HCT116 (cell line): ENCODE measurements around the gene TENT4A. TPM values are rescaled to one million over a fixed set of nuclear protein-coding genes. Genes with fewer than 3 reads are reported as not detected.

Experiments
- ATAC-seq: fragments of 200-7000 bp; cut with Tn5 transposase; 2 replicates; pipeline ENCODE4 v1.9.1; 2020; ENCODE audit warnings: mild to moderate bottlenecking, moderate library complexity
- BruUV-seq: library from RNA; stranded (reverse); fragments of 400-500 nt; replicated peaks from 2 replicates; lab custom pipeline; 2021; lab: Mats Ljungman, UMichigan
- CTCF ChIA-PET: fragments of 300-600 bp; sonication (Branson Sonifier 250); formaldehyde crosslinking; loops from one replicate; lab custom pipeline; 2021; ENCODE audit warnings: antibody characterized with exemption; lab: Charles Lee
- POLR2A ChIA-PET: fragments of 300-600, 350-600 bp; sonication (Branson Sonifier 250); formaldehyde crosslinking; loops from one replicate; lab custom pipeline; 2021; ENCODE audit warnings: antibody characterized with exemption; lab: Charles Lee
- RAD21 ChIA-PET, 2 experiments: fragments of 300-600 bp; sonication (Branson Sonifier 250); formaldehyde crosslinking; loops; one replicate each; lab custom pipeline; 2023; ENCODE audit warnings: low total read pairs in 2 of 2; ENCODE audit not compliant: uncharacterized antibody in 2 of 2, unreplicated experiment in 2 of 2, low non-redundant PET in 1 of 2; lab: Charles Lee
- DNase-seq: peaks from one replicate; pipeline ENCODE4 v3.0.0-alpha.2; 2010; ENCODE audit warnings: low read depth, low spot score
- H2AFZ ChIP-seq: fragments of 200-600 bp; shearing (Covaris generic), sonication (generic); 2 replicates; pipeline ENCODE4 v1.6.1; 2017; ENCODE audit warnings: low read depth, mixed run types, mixed read lengths, antibody characterized with exemption, low read length; ENCODE audit not compliant: poor library complexity, severe bottlenecking
- H3K27ac ChIP-seq: 2 replicates; pipeline ENCODE4 v1.5.1; 2012; ENCODE audit warnings: low read depth, low read length
- H3K27me3 ChIP-seq: fragments of 200-600 bp; sonication (generic); 2 replicates; pipeline ENCODE4 v1.6.1; 2016; ENCODE audit warnings: mixed run types, low read length, mixed read lengths; ENCODE audit not compliant: insufficient read depth
- H3K36me3 ChIP-seq, 2 experiments: fragments of 200-500 bp in 1 of 2; fragments of 200-600 bp in 1 of 2; sonication (Bioruptor generic) in 1 of 2; sonication (generic) in 1 of 2; 2 replicates each; pipeline versions ENCODE4 v1.5.1 to v1.6.1; 2014 to 2016; ENCODE audit warnings: low read length in 2 of 2, inconsistent platforms in 1 of 2, mixed read lengths in 1 of 2, mixed run types in 1 of 2; ENCODE audit not compliant: insufficient read depth in 2 of 2, control insufficient read depth in 1 of 2
- H3K4me1 ChIP-seq, 2 experiments: fragments of 200-600 bp in 1 of 2; sonication (generic) in 1 of 2; 2 replicates each; pipeline versions ENCODE4 v1.5.1 to v1.6.1; 2012 to 2017; ENCODE audit warnings: low read length in 2 of 2, inconsistent platforms in 1 of 2, mild to moderate bottlenecking in 1 of 2, mixed read lengths in 1 of 2, mixed run types in 1 of 2, moderate library complexity in 1 of 2; ENCODE audit not compliant: insufficient read depth in 2 of 2, control insufficient read depth in 1 of 2
- H3K4me2 ChIP-seq: fragments of 200-600 bp; sonication (generic); 2 replicates; pipeline ENCODE4 v1.6.1; 2017; ENCODE audit warnings: mixed run types, low read length, mixed read lengths
- H3K4me3 ChIP-seq, 2 experiments: fragments of 200-600 bp in 1 of 2; sonication (generic) in 1 of 2; replicated peaks in 1 of 2; 2 replicates each; pipeline ENCODE4 v1.5.1; 2011 to 2016; ENCODE audit warnings: low read length in 2 of 2, control low read depth in 1 of 2, low read depth in 1 of 2, mild to moderate bottlenecking in 1 of 2, mixed read lengths in 1 of 2, mixed run types in 1 of 2
- H3K79me2 ChIP-seq: fragments of 200-600 bp; sonication (generic); 2 replicates; pipeline ENCODE4 v1.6.1; 2017; ENCODE audit warnings: mild to moderate bottlenecking, mixed run types, low read length, moderate library complexity, mixed read lengths; ENCODE audit not compliant: insufficient read depth
- H3K9ac ChIP-seq: fragments of 200-600 bp; sonication (generic); 2 replicates; pipeline ENCODE4 v1.6.1; 2016; ENCODE audit warnings: low read length, mixed read lengths
- H3K9me2 ChIP-seq: fragments of 200-600 bp; sonication (generic), shearing (Covaris generic); 2 replicates; pipeline ENCODE4 v1.6.1; 2017; ENCODE audit warnings: mixed run types, mild to moderate bottlenecking, moderate library complexity; ENCODE audit not compliant: insufficient read depth
- H3K9me3 ChIP-seq, 2 experiments: fragments of 200-500 bp in 1 of 2; fragments of 200-600 bp in 1 of 2; sonication (Bioruptor generic) in 1 of 2; sonication (generic) in 1 of 2; 2 replicates each; pipeline ENCODE4 v1.6.1; 2014 to 2017; ENCODE audit warnings: low read length in 2 of 2, mixed read lengths in 2 of 2, inconsistent platforms in 1 of 2, low read depth in 1 of 2, mild to moderate bottlenecking in 1 of 2, mixed run types in 1 of 2, moderate library complexity in 1 of 2; ENCODE audit not compliant: control insufficient read depth in 1 of 2, insufficient read depth in 1 of 2
- H4K20me1 ChIP-seq: fragments of 200-600 bp; sonication (generic), shearing (Covaris generic); 2 replicates; pipeline ENCODE4 v1.6.1; 2017; ENCODE audit warnings: mixed run types, mild to moderate bottlenecking, moderate library complexity; ENCODE audit not compliant: insufficient read depth
- ATF3 ChIP-seq: IDR thresholded peaks from 2 replicates; pipeline ENCODE4 v1.6.1; 2012
- CBX3 ChIP-seq: IDR thresholded peaks from 2 replicates; pipeline ENCODE4 v1.6.1; 2012; ENCODE audit warnings: low read depth
- CEBPB ChIP-seq: IDR thresholded peaks from 2 replicates; pipeline ENCODE4 v1.6.1; 2012; ENCODE audit warnings: low read depth
- CTCF ChIP-seq, 3 experiments: fragments of 200-600 bp in 1 of 3; sonication (generic) in 1 of 3; IDR thresholded peaks in 2 of 3; conservative IDR thresholded peaks in 1 of 3; 2 replicates each; pipeline ENCODE4 v1.5.1; 2012 to 2017; ENCODE audit warnings: low read depth in 2 of 3, low read length in 2 of 3, antibody characterized with exemption in 1 of 3, borderline replicate concordance in 1 of 3, control low read depth in 1 of 3, mild to moderate bottlenecking in 1 of 3, mixed read lengths in 1 of 3, mixed run types in 1 of 3, moderate library complexity in 1 of 3; ENCODE audit not compliant: insufficient read depth in 1 of 3
- EGR1 ChIP-seq: IDR thresholded peaks from 2 replicates; pipeline ENCODE4 v1.6.1; 2012; ENCODE audit warnings: low read depth
- ELF1 ChIP-seq: IDR thresholded peaks from 2 replicates; pipeline ENCODE4 v1.6.1; 2012; ENCODE audit warnings: low read depth, borderline replicate concordance
- EZH2 ChIP-seq: fragments of 200-600 bp; sonication (generic); IDR thresholded peaks from 2 replicates; pipeline ENCODE4 v1.6.1; 2017; ENCODE audit warnings: antibody characterized with exemption, mixed run types
- FOSL1 ChIP-seq: IDR thresholded peaks from 2 replicates; pipeline ENCODE4 v1.6.1; 2012; ENCODE audit warnings: low read depth
- POLR2A ChIP-seq: IDR thresholded peaks from 2 replicates; pipeline ENCODE4 v1.7.0; 2011; ENCODE audit warnings: borderline replicate concordance; ENCODE audit not compliant: insufficient read depth, insufficient read length; ENCODE audit errors: extremely low read depth
- POLR2AphosphoS5 ChIP-seq: IDR thresholded peaks from 2 replicates; pipeline ENCODE4 v1.6.1; 2011; ENCODE audit warnings: mild to moderate bottlenecking, low read depth, low read length, moderate library complexity
- RAD21 ChIP-seq: IDR thresholded peaks from 2 replicates; pipeline ENCODE4 v1.6.1; 2012; ENCODE audit warnings: low read depth, mild to moderate bottlenecking
- SIN3A ChIP-seq: IDR thresholded peaks from 2 replicates; pipeline ENCODE4 v1.6.1; 2012; ENCODE audit warnings: low read depth
- SRF ChIP-seq: IDR thresholded peaks from 2 replicates; pipeline ENCODE4 v1.6.1; 2012; ENCODE audit warnings: low read depth
- TCF7L2 ChIP-seq: IDR thresholded peaks from 2 replicates; pipeline ENCODE4 v1.7.0; 2011; ENCODE audit warnings: borderline replicate concordance, inconsistent platforms; ENCODE audit not compliant: insufficient read depth, insufficient read length; ENCODE audit errors: extremely low read depth
- YY1 ChIP-seq: IDR thresholded peaks from 2 replicates; pipeline ENCODE4 v1.6.1; 2011; ENCODE audit warnings: low read length, low read depth, moderate library complexity, mild to moderate bottlenecking; ENCODE audit not compliant: insufficient replicate concordance; ENCODE audit errors: extremely low read depth
- ZBTB33 ChIP-seq: IDR thresholded peaks from 2 replicates; pipeline ENCODE4 v1.6.1; 2011; ENCODE audit warnings: mild to moderate bottlenecking, low read length, moderate library complexity; ENCODE audit not compliant: insufficient replicate concordance; ENCODE audit errors: extremely low read depth
- ZFX ChIP-seq: fragments of 450-650 bp; IDR thresholded peaks from 2 replicates; pipeline ENCODE4 v1.6.1; 2017
- ZNF274 ChIP-seq: fragments of 200-500 bp; sonication (Bioruptor generic); IDR thresholded peaks from 2 replicates; pipeline ENCODE4 v1.6.1; 2014; ENCODE audit warnings: mild to moderate bottlenecking, low read depth, low read length, inconsistent platforms
- intact Hi-C: fragments of 100-400 bp; cut with micrococcal nuclease; formaldehyde crosslinking; loops from 2 replicates; pipeline ENCODE4 v1.10.0; 2022
- total RNA-seq: library from RNA; stranded (reverse); gene quantifications from one replicate; pipeline ENCODE4 v1.2.1, GENCODE V29; 2021; ENCODE audit not compliant: unreplicated experiment
- TF ChIP-seq, protein P1 (sequence below): IDR thresholded peaks from 2 replicates; pipeline ENCODE4 v1.6.1; 2012; ENCODE audit warnings: low read depth
- TF ChIP-seq, protein P2 (sequence below): IDR thresholded peaks from 2 replicates; pipeline ENCODE4 v1.6.1; 2012

Gene TENT4A
- total RNA-seq, 1 experiment from 2014 or later: 39.8 TPM

- H3K9me3 ChIP-seq: no peaks in the 10 kb centered on the region
- H3K4me3 ChIP-seq: no peak overlapping the region
- no peak overlapping the region for H3K4me2 ChIP-seq
- H3K79me2 ChIP-seq: no peaks in the 10 kb centered on the region
- no peaks in the 10 kb centered on the region for H3K36me3 ChIP-seq
- RAD21 ChIA-PET: no interaction called here
- H3K9ac ChIP-seq: no peak overlapping the region
- BruUV-seq: no TSS peak
- no peaks in the 10 kb centered on the region for H3K27me3 ChIP-seq
- H3K4me1 ChIP-seq: peaks cover 0 to 4% of the 10 kb centered on the region in 2 experiments; a peak in 1 of 4 replicates
- POLR2A ChIA-PET: no interaction called here
- CTCF ChIA-PET: no interaction called here
- H3K9me2 ChIP-seq: no peaks in the 10 kb centered on the region
- DNase-seq (no peak), ATAC-seq (no peak)
- no peak overlapping the region for H3K27ac ChIP-seq
- TF ChIP-seq CTCF (IDR thresholded peaks at IDR 0.05 in 2 of 3, conservative IDR thresholded peaks at IDR 0.05 in 1 of 3; ENCODE audit: borderline replicate concordance in 1 of 3, insufficient read depth in 1 of 3, low read depth in 2 of 3, low read length in 2 of 3) (no peak), TCF7L2 (no peak), POLR2A (no peak), EGR1 (no peak), ZBTB33 (no peak), FOSL1 (no peak), SRF (no peak), CEBPB (no peak), ELF1 (no peak), ZNF274 (no peak), EZH2 (no peak), CBX3 (no peak), ZFX (no peak), RAD21 (no peak), SIN3A (no peak), YY1 (no peak), POLR2AphosphoS5 (no peak), ATF3 (no peak)
- TF ChIP-seq, protein P1, sequence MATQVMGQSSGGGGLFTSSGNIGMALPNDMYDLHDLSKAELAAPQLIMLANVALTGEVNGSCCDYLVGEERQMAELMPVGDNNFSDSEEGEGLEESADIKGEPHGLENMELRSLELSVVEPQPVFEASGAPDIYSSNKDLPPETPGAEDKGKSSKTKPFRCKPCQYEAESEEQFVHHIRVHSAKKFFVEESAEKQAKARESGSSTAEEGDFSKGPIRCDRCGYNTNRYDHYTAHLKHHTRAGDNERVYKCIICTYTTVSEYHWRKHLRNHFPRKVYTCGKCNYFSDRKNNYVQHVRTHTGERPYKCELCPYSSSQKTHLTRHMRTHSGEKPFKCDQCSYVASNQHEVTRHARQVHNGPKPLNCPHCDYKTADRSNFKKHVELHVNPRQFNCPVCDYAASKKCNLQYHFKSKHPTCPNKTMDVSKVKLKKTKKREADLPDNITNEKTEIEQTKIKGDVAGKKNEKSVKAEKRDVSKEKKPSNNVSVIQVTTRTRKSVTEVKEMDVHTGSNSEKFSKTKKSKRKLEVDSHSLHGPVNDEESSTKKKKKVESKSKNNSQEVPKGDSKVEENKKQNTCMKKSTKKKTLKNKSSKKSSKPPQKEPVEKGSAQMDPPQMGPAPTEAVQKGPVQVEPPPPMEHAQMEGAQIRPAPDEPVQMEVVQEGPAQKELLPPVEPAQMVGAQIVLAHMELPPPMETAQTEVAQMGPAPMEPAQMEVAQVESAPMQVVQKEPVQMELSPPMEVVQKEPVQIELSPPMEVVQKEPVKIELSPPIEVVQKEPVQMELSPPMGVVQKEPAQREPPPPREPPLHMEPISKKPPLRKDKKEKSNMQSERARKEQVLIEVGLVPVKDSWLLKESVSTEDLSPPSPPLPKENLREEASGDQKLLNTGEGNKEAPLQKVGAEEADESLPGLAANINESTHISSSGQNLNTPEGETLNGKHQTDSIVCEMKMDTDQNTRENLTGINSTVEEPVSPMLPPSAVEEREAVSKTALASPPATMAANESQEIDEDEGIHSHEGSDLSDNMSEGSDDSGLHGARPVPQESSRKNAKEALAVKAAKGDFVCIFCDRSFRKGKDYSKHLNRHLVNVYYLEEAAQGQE: no peak
- TF ChIP-seq, protein P2, sequence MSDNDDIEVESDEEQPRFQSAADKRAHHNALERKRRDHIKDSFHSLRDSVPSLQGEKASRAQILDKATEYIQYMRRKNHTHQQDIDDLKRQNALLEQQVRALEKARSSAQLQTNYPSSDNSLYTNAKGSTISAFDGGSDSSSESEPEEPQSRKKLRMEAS: no peak
- no peak overlapping the region for H2AFZ ChIP-seq
- intact Hi-C loops: no loop called here
- no peaks in the 10 kb centered on the region for H4K20me1 ChIP-seq
Observed at GRCh38 chr5:6692906-6693305, 20.3 kb upstream of the TENT4A start.
